Articular chondrocyte of knee joint (primary cell): ENCODE results near the gene ANKRD20A1. TPM values are rescaled to one million over a fixed set of nuclear protein-coding genes. Genes with fewer than 3 reads are reported as not detected.

Source experiments
- small RNA-seq: library from RNA; depleted of rRNA; stranded (forward); fragments of <200 nt; gene quantifications from one replicate; pipeline ENCODE3, GENCODE V24; 2012
- total RNA-seq: library from RNA; depleted of rRNA; stranded (reverse); fragments of >200 nt; gene quantifications from 2 replicates; pipeline ENCODE4 v1.2.3, GENCODE V29; 2012

ANKRD20A1 gene
- not detected in 2 replicates for total RNA-seq

DNA sequence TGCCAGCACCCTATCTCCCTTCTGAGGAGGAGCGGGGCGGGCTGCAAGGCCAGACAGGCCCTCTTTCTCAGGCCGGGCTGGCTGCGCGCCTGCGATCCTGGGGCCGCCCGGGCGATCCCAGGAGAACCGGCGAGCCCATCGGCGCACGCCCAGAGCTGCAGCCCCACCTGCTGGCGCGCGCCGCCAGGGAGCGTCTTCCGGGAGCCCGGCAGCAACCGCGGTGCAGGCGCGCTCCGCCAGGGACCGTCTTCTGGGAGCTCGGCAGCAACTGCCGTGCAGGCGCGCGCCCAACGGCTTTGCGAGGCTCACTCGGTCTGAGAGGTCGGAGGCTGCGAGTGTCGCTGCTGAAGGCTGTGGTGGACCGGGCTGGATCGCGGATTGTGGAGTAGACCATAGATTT lies at the start of gene ANKRD20A1:
ANKRD20A1 (plus strand) TSS at position 61 of the 400 bp plus-strand sequence. CDS start 496 bp downstream, outside the sequence.

Small RNA genes lying within 50 kb of the gene (small RNA-seq; reads per million reads assigned to genes)
- not detected for gene RNU6-368P
